ENCODE data around the gene MACROD2. TPM values are rescaled to one million over a fixed set of nuclear protein-coding genes. Genes with fewer than 3 reads are reported as not detected.
"Not testable (repeated sequence)": the region's sequence is repeated elsewhere in the genome, so short reads cannot be mapped to it uniquely, and the experiment has no call there.

The MACROD2 gene
- total RNA-seq, 1 donor = 1.3 TPM

DNA sequence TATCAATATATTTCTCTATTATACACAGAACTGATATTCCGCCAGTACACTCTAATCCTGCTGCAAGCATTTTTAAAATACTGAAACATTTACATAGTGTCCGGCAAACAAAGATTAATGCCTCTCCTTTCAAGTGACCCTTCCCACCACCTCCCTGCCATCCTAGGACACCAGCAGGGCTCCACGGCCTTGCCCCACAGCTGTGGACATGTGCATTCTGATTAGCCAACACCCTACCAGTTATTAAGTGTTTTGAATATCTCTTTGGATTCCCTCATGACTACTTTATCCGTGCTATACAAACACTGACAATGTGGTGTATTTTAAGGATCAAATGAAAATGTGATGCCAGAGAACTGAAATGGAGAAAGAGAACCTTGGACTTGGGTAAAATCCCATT, 1962.8 kb downstream of the MACROD2 start:
- no peak overlapping the region for H3K4me3 ChIP-seq (ENCODE audit: low read depth, low read length)
- no peak for DNase-seq (ENCODE audit: low read depth)
- TF ChIP-seq, protein P1, sequence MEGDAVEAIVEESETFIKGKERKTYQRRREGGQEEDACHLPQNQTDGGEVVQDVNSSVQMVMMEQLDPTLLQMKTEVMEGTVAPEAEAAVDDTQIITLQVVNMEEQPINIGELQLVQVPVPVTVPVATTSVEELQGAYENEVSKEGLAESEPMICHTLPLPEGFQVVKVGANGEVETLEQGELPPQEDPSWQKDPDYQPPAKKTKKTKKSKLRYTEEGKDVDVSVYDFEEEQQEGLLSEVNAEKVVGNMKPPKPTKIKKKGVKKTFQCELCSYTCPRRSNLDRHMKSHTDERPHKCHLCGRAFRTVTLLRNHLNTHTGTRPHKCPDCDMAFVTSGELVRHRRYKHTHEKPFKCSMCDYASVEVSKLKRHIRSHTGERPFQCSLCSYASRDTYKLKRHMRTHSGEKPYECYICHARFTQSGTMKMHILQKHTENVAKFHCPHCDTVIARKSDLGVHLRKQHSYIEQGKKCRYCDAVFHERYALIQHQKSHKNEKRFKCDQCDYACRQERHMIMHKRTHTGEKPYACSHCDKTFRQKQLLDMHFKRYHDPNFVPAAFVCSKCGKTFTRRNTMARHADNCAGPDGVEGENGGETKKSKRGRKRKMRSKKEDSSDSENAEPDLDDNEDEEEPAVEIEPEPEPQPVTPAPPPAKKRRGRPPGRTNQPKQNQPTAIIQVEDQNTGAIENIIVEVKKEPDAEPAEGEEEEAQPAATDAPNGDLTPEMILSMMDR (IDR thresholded peaks at IDR 0.05; ENCODE audit: insufficient read depth, low read length) = no peak

DNA sequence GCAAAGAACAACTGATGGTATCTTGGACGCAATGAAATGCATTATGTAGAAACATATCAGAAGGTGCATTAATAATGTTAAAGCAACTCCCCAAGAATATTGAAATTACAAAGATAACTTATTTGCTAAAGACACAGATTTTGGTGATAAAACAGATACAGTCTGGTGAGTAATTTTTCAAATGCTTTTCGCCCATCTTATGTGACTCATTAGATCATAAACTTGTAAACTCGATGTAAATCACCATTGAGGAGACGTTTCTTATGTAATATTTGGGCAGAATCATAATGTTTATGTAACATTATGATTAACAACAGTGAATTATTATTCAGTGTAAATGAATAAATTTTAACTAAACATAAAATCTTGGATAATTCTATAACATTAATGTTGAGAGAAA, 1969.8 kb downstream of the MACROD2 start:
- H3K4me3 ChIP-seq (ENCODE audit: low read depth, low read length) = no peak overlapping the region
- TF ChIP-seq, protein P1 (IDR thresholded peaks at IDR 0.05; ENCODE audit: insufficient read depth, low read length) = no peak
- no peak for DNase-seq (ENCODE audit: low read depth)

DNA sequence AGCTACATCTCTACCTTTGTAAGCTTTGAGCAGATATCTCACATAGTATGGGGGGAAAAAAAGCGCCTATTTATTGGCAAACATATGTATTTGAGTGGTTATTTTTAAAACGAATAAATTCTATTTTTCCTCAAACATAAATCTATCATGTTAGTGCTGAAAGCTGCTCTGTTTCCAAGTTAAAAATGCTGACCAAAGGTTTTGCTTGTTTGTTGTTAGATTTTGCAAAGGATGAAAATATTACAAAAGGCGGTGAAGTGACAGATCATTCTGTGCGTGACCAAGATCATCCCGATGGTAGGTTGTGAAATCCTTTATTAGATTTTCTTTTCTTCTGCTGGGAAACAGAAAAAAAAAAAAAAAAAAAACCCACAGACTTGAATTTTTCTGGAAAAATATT, 1972.0 kb downstream of the MACROD2 start:
- H3K4me3 ChIP-seq (ENCODE audit: low read depth, low read length) = no peak overlapping the region
- no peak for DNase-seq (ENCODE audit: low read depth)
- TF ChIP-seq, protein P1 (IDR thresholded peaks at IDR 0.05; ENCODE audit: insufficient read depth, low read length) = no peak

DNA sequence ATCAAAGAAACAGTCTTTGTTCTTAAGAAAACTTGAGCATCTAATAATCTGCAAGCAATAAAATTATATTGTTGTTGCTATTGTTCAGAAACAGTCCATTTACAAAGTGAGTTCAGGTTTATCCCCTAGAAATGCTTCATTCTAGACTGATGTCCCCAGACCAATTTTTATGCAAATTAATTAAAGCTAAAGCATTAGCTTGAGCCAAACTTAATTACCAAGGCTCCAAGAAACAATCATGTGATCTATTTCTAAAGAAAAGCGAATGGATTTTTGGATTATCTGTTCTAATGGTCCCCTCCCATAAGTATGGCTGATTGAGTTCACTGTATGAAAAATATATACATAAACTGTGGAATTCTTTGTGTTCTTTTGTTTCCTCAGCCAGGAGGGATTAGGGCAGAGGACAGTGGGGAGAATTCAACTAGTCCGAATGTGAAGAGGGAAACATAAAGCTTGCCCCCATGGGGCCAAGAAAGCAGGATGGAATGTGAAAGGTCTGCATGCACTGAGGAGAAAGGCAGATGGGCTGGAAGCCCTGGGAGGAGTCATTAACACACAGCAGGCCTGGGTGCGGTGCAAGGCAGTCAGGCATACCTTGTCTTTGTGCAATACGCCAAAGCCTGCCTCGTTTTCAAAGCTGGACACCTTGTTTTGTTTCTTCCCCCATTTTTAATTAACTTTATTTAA, 1980.9 kb downstream of the MACROD2 start:
- TF ChIP-seq, protein P1 (IDR thresholded peaks at IDR 0.05; ENCODE audit: insufficient read depth, low read length) = no peak
- no peak overlapping the region for H3K4me3 ChIP-seq (ENCODE audit: low read depth, low read length)
- no peak for DNase-seq (ENCODE audit: low read depth)

DNA sequence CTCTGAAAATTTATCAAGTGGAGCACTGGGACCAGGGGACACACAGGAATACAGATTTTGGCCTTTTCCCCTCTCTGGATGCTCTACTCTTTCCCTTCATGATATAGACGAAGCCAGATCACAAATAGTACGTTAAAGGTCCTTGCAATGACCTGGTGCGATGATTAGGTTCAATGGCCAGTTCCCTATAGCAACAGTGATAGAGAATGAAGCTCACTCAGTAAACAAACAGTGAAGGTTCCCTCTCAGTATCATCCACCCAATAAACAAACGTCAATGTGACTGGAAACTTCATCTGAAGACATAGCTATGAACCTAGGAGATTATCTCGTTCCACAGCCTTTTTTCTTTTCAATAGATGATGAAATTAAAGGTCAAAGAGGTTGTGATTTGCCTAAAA, 1981.7 kb downstream of the MACROD2 start:
- TF ChIP-seq, protein P1 (IDR thresholded peaks at IDR 0.05; ENCODE audit: insufficient read depth, low read length) = no peak
- H3K4me3 ChIP-seq (ENCODE audit: low read depth, low read length) = no peak overlapping the region
- DNase-seq (ENCODE audit: low read depth) = no peak

DNA sequence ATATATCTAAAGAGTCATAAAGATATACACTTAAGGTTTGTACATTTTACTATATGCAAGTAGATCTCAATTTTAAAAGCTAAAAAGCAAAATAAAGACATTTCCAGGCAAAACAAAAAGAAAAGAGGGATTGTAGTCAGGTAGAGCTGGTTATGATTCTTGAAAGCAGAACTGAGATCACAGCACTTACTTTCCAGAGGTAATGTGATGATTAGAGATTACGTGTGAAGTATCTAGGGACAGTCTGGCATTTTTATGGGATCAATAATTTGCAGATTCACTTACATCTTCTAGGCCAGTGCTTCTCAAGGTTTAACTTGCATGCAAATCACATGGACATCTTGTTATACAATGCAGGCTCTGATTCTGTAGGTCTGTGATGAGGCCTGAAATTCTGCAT, 1982.4 kb downstream of the MACROD2 start:
- TF ChIP-seq, protein P1 (IDR thresholded peaks at IDR 0.05; ENCODE audit: insufficient read depth, low read length) = no peak
- DNase-seq (ENCODE audit: low read depth) = no peak
- no peak overlapping the region for H3K4me3 ChIP-seq (ENCODE audit: low read depth, low read length)

DNA sequence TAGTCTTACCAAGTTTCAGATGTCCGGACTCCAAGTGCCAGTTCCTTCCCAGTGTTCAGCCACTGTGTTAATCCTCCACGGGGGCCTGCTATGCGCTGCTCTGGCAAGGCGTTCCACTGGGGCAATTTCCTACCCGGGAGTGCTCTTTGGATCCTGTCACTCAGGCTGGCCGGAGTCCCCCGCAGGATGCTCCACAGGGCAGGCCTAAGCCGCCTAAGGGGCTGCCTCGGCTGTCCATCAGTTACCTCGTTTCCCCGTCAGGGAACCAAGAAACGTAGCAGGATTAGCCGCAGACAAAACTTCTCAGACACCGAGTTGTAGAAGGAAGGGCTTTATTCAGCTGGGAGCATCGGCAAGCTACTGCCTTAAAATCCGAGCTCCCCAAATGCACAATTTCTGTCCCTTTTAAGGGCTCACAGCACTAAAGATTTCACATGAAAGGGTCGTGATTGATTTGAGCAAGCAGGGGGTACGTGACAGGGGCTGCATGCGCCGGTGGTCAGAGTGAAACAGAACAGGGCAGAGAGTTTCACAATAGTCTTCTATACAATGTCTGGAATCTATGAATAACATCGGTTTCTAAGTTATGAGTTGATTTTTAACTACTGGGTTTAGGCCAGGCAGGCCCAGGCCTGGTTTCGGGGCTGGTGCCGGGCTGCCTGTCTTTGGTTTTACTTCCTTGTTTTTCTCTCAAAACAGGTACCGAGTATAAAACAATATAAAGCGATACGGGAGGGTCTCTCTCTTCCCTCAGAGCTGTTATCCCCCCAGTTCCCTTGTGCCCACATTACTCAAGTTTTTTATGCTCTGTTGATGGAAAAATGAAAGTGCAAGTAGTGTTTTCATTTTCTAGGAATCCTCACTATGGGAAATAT, 1990.4 kb downstream of the MACROD2 start:
- not testable (repeated sequence) for H3K4me3 ChIP-seq (ENCODE audit: low read depth, low read length); DNase-seq (ENCODE audit: low read depth)
